K562 (cell line): ENCODE measurements around the gene FADS6. TPM values are rescaled to one million over a fixed set of nuclear protein-coding genes. Genes with fewer than 3 reads are reported as not detected.

ENCODE experiments used
- ATAC-seq: fragments of 200-7000 bp; cut with Tn5 transposase; 3 replicates; pipeline ENCODE4 v1.9.1; 2020; ENCODE audit warnings: moderate library complexity
- BruUV-seq: library from RNA; stranded (reverse); fragments of 400-500 nt; replicated peaks from 2 replicates; lab custom pipeline; 2021; lab: Mats Ljungman, UMichigan
- CTCF ChIA-PET: fragments of 300-600 bp; formaldehyde crosslinking; extraction: SDS; loops from one replicate; lab custom pipeline; 2021; ENCODE audit warnings: low intra/inter-chr PET ratio; lab: Yijun Ruan, JAX
- POLR2A ChIA-PET: fragments of 300-600, 350-650 bp; sonication (Branson Sonifier 250); formaldehyde crosslinking; extraction: SDS; loops from one replicate; lab custom pipeline; 2021; ENCODE audit warnings: antibody characterized with exemption, inconsistent platforms; lab: Yijun Ruan, JAX
- DNase-seq, 4 experiments: peaks; one replicate each; pipeline versions ENCODE4 v3.0.0 to v3.0.0-alpha.2; 2011 to 2018; ENCODE audit warnings: low spot score in 3 of 4, mixed read lengths in 3 of 4; ENCODE audit errors: extremely low read depth in 1 of 4
- FAIRE-seq: peaks from 2 replicates; lab custom pipeline; 2011; peaks lifted over from hg19 to GRCh38; lab: Jason Lieb, UNC
- H2AFZ ChIP-seq: 2 replicates; pipeline ENCODE4 v1.6.0; 2011; ENCODE audit warnings: low read depth, low read length, control low read depth, inconsistent platforms
- H3K27ac ChIP-seq: fragments of 200-600 bp; 3 replicates; pipeline ENCODE4 v1.8.0; 2011; ENCODE audit warnings: low read depth, mild to moderate bottlenecking, control low read depth, inconsistent platforms, low read length, moderate library complexity, mixed read lengths; ENCODE audit errors: extremely low read depth
- H3K27me3 ChIP-seq, 2 experiments: fragments of 300-600 bp in 1 of 2; 2 replicates in 1 of 2; 3 replicates in 1 of 2; pipeline versions ENCODE4 v1.6.0 to v1.8.0; 2011; ENCODE audit warnings: inconsistent platforms in 2 of 2, low read length in 2 of 2, mild to moderate bottlenecking in 1 of 2, mixed read lengths in 1 of 2, moderate library complexity in 1 of 2; ENCODE audit not compliant: control insufficient read depth in 2 of 2, insufficient read depth in 2 of 2
- H3K36me3 ChIP-seq: fragments of 300-600 bp; 3 replicates; pipeline ENCODE4 v1.8.0; 2011; ENCODE audit warnings: mild to moderate bottlenecking, low read length, inconsistent platforms; ENCODE audit not compliant: control insufficient read depth, insufficient read depth
- H3K4me1 ChIP-seq, 2 experiments: fragments of 200-600 bp in 1 of 2; replicated peaks in 1 of 2; 2 replicates in 1 of 2; 3 replicates in 1 of 2; pipeline versions ENCODE4 v1.5.1 to v1.8.0; 2011; ENCODE audit warnings: inconsistent platforms in 2 of 2, low read length in 2 of 2, mild to moderate bottlenecking in 1 of 2, mixed read lengths in 1 of 2, moderate library complexity in 1 of 2; ENCODE audit not compliant: control insufficient read depth in 2 of 2, insufficient read depth in 2 of 2
- H3K4me2 ChIP-seq: 2 replicates; pipeline ENCODE4 v1.6.1; 2011; ENCODE audit warnings: low read length, control low read depth, inconsistent platforms, mixed read lengths; ENCODE audit not compliant: insufficient read depth
- H3K4me3 ChIP-seq: fragments of 200-600 bp; sonication (generic), shearing (Covaris generic); 2 replicates; pipeline ENCODE4 v1.5.1; 2016; ENCODE audit warnings: control low read depth, inconsistent platforms
- H3K79me2 ChIP-seq: fragments of 200-600 bp; 3 replicates; pipeline ENCODE4 v1.8.0; 2011; ENCODE audit warnings: low read length, inconsistent platforms; ENCODE audit not compliant: control insufficient read depth, insufficient read depth
- H3K9ac ChIP-seq, 2 experiments: 2 replicates each; pipeline versions ENCODE4 v1.6.0 to v1.6.1; 2011; ENCODE audit warnings: low read depth in 2 of 2, low read length in 2 of 2, control low read depth in 1 of 2, inconsistent platforms in 1 of 2, mild to moderate bottlenecking in 1 of 2, mixed read lengths in 1 of 2; ENCODE audit not compliant: insufficient read depth in 1 of 2
- H3K9me1 ChIP-seq: one replicate; pipeline ENCODE4 v1.6.0; 2011; ENCODE audit warnings: inconsistent platforms, mild to moderate bottlenecking, low read length, moderate library complexity; ENCODE audit not compliant: control insufficient read depth, insufficient read depth
- H3K9me3 ChIP-seq: replicated peaks from 2 replicates; pipeline ENCODE4 v1.5.1; 2011; ENCODE audit warnings: low read depth, low read length, inconsistent platforms; ENCODE audit not compliant: control insufficient read depth, insufficient read depth
- H4K20me1 ChIP-seq: replicated peaks from 2 replicates; pipeline ENCODE4 v1.6.1; 2011; ENCODE audit warnings: low read length, inconsistent platforms, mixed read lengths; ENCODE audit not compliant: control insufficient read depth, insufficient read depth
- CBFB ChIP-seq: sonication (generic); formaldehyde crosslinking; IDR thresholded peaks from 2 replicates; pipeline ENCODE4 v1.4.0; 2020; ENCODE audit warnings: mild to moderate bottlenecking, missing genetic modification reagents
- CBX3 ChIP-seq, 2 experiments: IDR thresholded peaks; 1 replicate in 1 of 2; 2 replicates in 1 of 2; pipeline ENCODE4 v1.6.1; 2012; ENCODE audit warnings: inconsistent platforms in 2 of 2, low read length in 2 of 2, borderline replicate concordance in 1 of 2, control low read depth in 1 of 2
- HNRNPK ChIP-seq: fragments of 200-400 bp; formaldehyde crosslinking; IDR thresholded peaks from one replicate; pipeline ENCODE4 v1.6.1; 2018; ENCODE audit warnings: mild to moderate bottlenecking, low read depth, low read length; ENCODE audit not compliant: poor library complexity, severe bottlenecking
- JUN ChIP-seq, 2 experiments: sonication (generic) in 1 of 2; formaldehyde crosslinking in 1 of 2; IDR thresholded peaks; 2 replicates each; pipeline versions ENCODE4 v1.6.1 to v1.8.0; 2012 to 2022; ENCODE audit warnings: borderline replicate concordance in 2 of 2, mild to moderate bottlenecking in 2 of 2, improper control_type of control experiment in 1 of 2, low read depth in 1 of 2, low read length in 1 of 2, missing genetic modification reagents in 1 of 2
- MAFK ChIP-seq: IDR thresholded peaks from 2 replicates; pipeline ENCODE4 v1.6.1; 2011; ENCODE audit warnings: low read length, improper control_type of control experiment
- MLX ChIP-seq, 2 experiments: fragments of 450-650 bp in 1 of 2; sonication (generic) in 1 of 2; formaldehyde crosslinking; conservative IDR thresholded peaks; 2 replicates each; pipeline versions ENCODE4 v1.4.0 to v1.8.1; 2020 to 2022; ENCODE audit warnings: mild to moderate bottlenecking in 1 of 2, missing genetic modification reagents in 1 of 2
- NFIC ChIP-seq: fragments of 450-650 bp; IDR thresholded peaks from 2 replicates; pipeline ENCODE4 v1.6.1; 2017; ENCODE audit warnings: mild to moderate bottlenecking, inconsistent platforms
- NFXL1 ChIP-seq: fragments of 450-650 bp; formaldehyde crosslinking; IDR thresholded peaks from 2 replicates; pipeline ENCODE4 v1.4.0; 2021; ENCODE audit warnings: mild to moderate bottlenecking
- SLC30A9 ChIP-seq: fragments of 250-450 bp; sonication (Bioruptor Pico); IDR thresholded peaks from 2 replicates; pipeline ENCODE4 v1.8.0; 2022; ENCODE audit warnings: mild to moderate bottlenecking, moderate library complexity
- SRSF7 ChIP-seq: fragments of 200-400 bp; formaldehyde crosslinking; optimal IDR thresholded peaks from 2 replicates; pipeline ENCODE3; 2017; ENCODE audit warnings: mild to moderate bottlenecking, low read depth, low read length
- TSHZ1 ChIP-seq: fragments of 250-450 bp; sonication (Bioruptor Pico); IDR thresholded peaks from 2 replicates; pipeline ENCODE4 v1.4.0; 2020; ENCODE audit warnings: mild to moderate bottlenecking, moderate library complexity
- XRCC3 ChIP-seq: fragments of 450-650 bp; IDR thresholded peaks from 2 replicates; pipeline ENCODE4 v1.6.1; 2017; ENCODE audit warnings: mild to moderate bottlenecking, moderate library complexity
- ZNF282 ChIP-seq: sonication (generic); formaldehyde crosslinking; IDR thresholded peaks from 2 replicates; pipeline ENCODE4 v1.8.1; 2023; ENCODE audit warnings: missing genetic modification reagents
- ZNF316 ChIP-seq: fragments of 450-650 bp; IDR thresholded peaks from 2 replicates; pipeline ENCODE4 v1.6.1; 2016
- ZNF431 ChIP-seq: sonication (generic); formaldehyde crosslinking; IDR thresholded peaks from 2 replicates; pipeline ENCODE4 v1.8.0; 2022; ENCODE audit warnings: mild to moderate bottlenecking, missing genetic modification reagents
- WGBS: fragments of 100-300 bp; shearing (Covaris generic); methylation state at CpG from one replicate; pipeline ENCODE4 v1.1.6; 2016; ENCODE audit warnings: low coverage, mixed read lengths; ENCODE audit not compliant: insufficient coverage; ENCODE audit errors: missing lambda C conversion rate; 5-methylcytosine and 5-hydroxymethylcytosine counted together
- in situ Hi-C: fragments of 300-500 bp; cut with MboI; formaldehyde crosslinking; loops from 4 replicates; pipeline ENCODE4 v1.15.0; 2018; ENCODE audit warnings: inconsistent platforms, mixed read lengths
- intact Hi-C: fragments of 100-400 bp; cut with micrococcal nuclease; formaldehyde crosslinking; loops from 2 replicates; pipeline ENCODE4 v1.14.2; 2022
- polyA plus RNA-seq, 8 experiments: library from polyadenylated mRNA; depleted of rRNA in 4 of 8; stranded (reverse) in 5 of 8; unstranded in 3 of 8; fragments of >200 nt; fragmentation: Nextera tagmentation in 2 of 8; fragmentation: Illumina TruSeq in 1 of 8; extraction: Ambion mirVana in 2 of 8; extraction: Trizol in 1 of 8; gene quantifications; 2 replicates each; pipeline versions ENCODE4 v1.2.1 to v1.2.3, GENCODE V29; 2011 to 2014; ENCODE audit warnings: inconsistent platforms in 1 of 8, missing spikeins in 1 of 8
- total RNA-seq, 7 experiments: library from RNA; depleted of rRNA in 6 of 7; stranded (reverse); fragments of >200 nt in 6 of 7; fragmentation: Illumina TruSeq in 2 of 7; extraction: Trizol in 2 of 7; gene quantifications; 2 replicates each; pipeline versions ENCODE4 v1.2.1 to v1.2.3, GENCODE V29; 2011 to 2021; ENCODE audit warnings: low replicate concordance in 1 of 7
- TF ChIP-seq, protein P1 (sequence below): sonication (generic); formaldehyde crosslinking; IDR thresholded peaks from 2 replicates; pipeline ENCODE4 v1.8.0; 2023; ENCODE audit warnings: mild to moderate bottlenecking, missing genetic modification reagents

FADS6 gene
- total and polyA plus RNA-seq, 9 of the 15 experiments (the other 6 are each of a cell fraction or from before 2014, with no cell fraction given): 0.18 to 0.22 TPM; not detected in 7

GRCh38 chr17:74916851-74917199 is 23.4 kb upstream of the FADS6 start (continued):
- TF ChIP-seq MAFK (no peak), ZNF431 (CRISPR knock-in tag) (no peak), XRCC3 (no peak), MLX (CRISPR knock-in tag; conservative IDR thresholded peaks at IDR 0.05) (no peak)
- TF ChIP-seq, protein P1, sequence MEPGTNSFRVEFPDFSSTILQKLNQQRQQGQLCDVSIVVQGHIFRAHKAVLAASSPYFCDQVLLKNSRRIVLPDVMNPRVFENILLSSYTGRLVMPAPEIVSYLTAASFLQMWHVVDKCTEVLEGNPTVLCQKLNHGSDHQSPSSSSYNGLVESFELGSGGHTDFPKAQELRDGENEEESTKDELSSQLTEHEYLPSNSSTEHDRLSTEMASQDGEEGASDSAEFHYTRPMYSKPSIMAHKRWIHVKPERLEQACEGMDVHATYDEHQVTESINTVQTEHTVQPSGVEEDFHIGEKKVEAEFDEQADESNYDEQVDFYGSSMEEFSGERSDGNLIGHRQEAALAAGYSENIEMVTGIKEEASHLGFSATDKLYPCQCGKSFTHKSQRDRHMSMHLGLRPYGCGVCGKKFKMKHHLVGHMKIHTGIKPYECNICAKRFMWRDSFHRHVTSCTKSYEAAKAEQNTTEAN (CRISPR knock-in tag): 0 out of 2 replicates have a peak, but pooled peaks have one; percentile 65

- peaks cover 2 to 34% of the 10 kb centered on the region in 2 experiments; a peak in 2 of 5 replicates for H3K4me1 ChIP-seq
- no peak overlapping the region for H2AFZ ChIP-seq
- intact Hi-C loops (no loop called here), in situ Hi-C loops (no loop called here)
- no peaks in the 10 kb centered on the region for H3K79me2 ChIP-seq
- no peak overlapping the region for H3K27ac ChIP-seq
- ChIA-PET CTCF (no interaction called here), POLR2A (interaction anchor here (1.0 to 1.5 kb wide), 3 partner anchors 10 to 23 kb away, joined by 3 read pairs; partner anchors contain the start of gene FADS6)
- WGBS: 30% methylated on average over 11 of the region's 13 CpGs
- no peaks in the 10 kb centered on the region for H3K36me3 ChIP-seq
- H3K9me1 ChIP-seq: no peaks in the 10 kb centered on the region
- FAIRE-seq (no peak), DNase-seq (no peak), ATAC-seq (no peak)
- H3K4me2 ChIP-seq: no peak overlapping the region
- no peaks in the 10 kb centered on the region for H4K20me1 ChIP-seq
- no TSS peak for BruUV-seq
- H3K27me3 ChIP-seq: no peaks in the 10 kb centered on the region
- no peaks in the 10 kb centered on the region for H3K9me3 ChIP-seq
- no peak overlapping the region for H3K4me3 ChIP-seq
- H3K9ac ChIP-seq: no peak overlapping the region
- TF ChIP-seq ZNF282 (no peak), ZNF316 (no peak), SLC30A9 (CRISPR knock-in tag) (no peak), CBFB (no peak), NFXL1 (CRISPR knock-in tag) (no peak), SRSF7 (no peak), TSHZ1 (CRISPR knock-in tag) (no peak), NFIC (no peak), JUN (IDR thresholded peaks at IDR 0.05; ENCODE audit: borderline replicate concordance, low read depth, low read length) (no peak), JUN (CRISPR knock-in tag; IDR thresholded peaks at IDR 0.05; ENCODE audit: borderline replicate concordance) (no peak), CBX3 (IDR thresholded peaks at IDR 0.05; ENCODE audit: borderline replicate concordance in 1 of 2, low read length in 2 of 2) (no peak), HNRNPK (no peak)
Observed at GRCh38 chr17:74916136-74916850, 22.9 kb upstream of the FADS6 start.
